Left renal pelvis (tissue), 4 donors: Measurements from ENCODE around the gene JPH2. TPM values are rescaled to one million over a fixed set of nuclear protein-coding genes. Genes with fewer than 3 reads are reported as not detected.
"Not testable (repeated sequence)": the region's sequence is repeated elsewhere in the genome, so short reads cannot be mapped to it uniquely, and the experiment has no call there.

ENCODE experiments used
- DNase-seq, 4 donors: peaks; one replicate each; pipeline ENCODE4 v3.0.0-alpha.2; 2013; ENCODE audit warnings: low read depth in 4 of 4, low spot score in 3 of 4
- polyA plus RNA-seq, 4 donors: library from polyadenylated mRNA; unstranded; fragments of 120-200 nt; gene quantifications; one replicate each; pipeline ENCODE4 v1.2.1, GENCODE V29; 2013; ENCODE audit not compliant: insufficient read length in 4 of 4

The JPH2 gene
- polyA plus RNA-seq, 4 donors = 0.98 to 1.8 (median 1.3) TPM

DNA sequence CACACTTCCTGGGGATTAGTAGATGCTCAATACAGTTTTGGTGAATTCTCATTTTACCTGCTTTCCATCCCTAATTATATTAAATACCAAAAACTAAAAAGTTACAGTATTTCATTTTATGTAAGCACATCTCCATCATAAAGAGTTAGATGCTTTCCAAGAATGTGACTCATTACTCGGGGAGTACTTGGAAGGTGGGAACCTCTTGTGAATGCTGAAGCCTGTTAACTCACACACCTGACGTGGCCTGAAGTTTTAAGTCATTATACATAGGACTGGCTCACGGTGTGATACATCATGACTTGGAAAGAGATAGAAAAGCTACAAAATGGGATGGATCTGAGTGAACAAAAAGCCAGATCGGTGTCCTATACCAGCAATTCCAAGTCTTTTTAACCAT lies 25.8 kb upstream of the JPH2 start:
- no peak for DNase-seq

DNA sequence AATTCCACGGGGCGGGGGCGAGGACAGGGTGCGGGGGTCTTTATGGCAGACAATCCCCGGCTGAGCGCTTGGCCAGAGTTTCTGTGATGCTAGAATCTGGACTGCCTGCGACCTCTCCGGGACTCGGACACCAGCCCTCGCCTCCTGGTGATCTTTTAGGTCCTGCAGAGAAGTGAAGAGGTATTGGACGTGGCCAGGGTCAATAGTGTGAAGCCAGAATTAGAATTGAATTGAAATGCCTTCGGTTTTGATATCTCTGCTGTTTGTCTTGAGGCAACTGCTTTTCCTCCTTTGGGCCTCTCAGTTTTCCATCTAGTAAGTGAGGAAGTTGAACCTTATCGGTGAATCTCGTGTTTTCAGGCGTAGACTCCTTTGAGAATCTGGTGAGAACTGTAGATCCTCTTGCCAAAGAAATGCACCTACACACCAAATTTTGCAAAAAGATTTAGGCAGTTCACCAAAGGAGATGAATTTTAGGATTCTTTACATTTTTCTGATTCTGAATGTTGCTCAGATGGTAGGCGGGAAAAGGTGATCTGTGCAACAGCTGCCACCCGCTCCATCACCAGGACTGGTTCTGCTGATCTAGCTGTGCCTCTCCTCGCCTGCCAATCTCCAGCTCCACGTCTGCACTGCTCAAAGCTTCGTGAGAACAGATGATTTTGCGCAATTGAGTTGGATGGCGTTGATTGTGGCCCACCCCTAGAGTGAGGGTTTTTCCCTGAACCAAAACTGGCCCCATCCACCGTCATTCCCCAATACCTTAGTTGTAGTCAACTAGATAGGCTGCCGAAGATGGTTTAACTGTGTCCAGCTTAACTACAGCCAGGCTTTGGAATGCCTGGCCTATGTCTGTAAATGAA lies 24.4 kb upstream of the JPH2 start:
- DNase-seq = no peak

DNA sequence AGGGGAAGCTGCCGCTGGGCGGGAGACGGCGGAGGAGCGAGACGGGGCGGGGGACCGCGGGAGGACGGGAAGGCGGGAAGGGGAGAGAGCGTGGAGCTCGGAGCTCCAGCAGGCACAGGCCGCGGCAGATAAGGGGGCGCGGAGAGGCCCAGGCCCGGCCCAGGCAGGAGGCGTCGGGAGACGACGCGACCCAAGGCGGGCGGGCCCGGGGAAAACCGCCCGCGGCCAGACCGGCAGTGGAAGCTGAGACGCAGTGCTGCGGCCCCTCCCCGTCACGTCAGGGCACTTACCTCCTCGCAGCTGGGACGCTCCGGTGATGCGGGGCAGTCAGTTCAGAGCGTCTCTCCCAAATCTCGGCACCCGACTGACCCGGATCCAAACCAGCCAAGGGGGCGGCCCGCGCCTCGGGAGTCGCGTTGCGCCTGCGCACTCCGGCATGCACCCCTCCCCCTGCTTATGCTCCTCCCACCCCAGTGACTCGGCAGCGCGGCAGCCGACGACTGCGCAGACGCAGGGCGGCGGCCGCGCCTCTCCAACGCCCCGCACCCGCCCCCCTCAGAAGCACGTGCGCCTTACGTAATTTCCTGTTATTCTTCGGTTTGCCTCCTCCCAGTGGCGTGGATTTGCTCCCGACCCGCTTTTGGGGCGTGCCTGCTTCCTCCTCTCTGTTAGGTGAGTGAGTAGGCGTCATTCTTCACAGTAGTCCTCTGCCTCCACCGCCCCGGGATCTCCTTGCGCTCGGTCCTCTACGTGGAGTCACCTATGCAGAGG lies 23.6 kb upstream of the JPH2 start, which contains the start of gene OSER1:
TSS of gene OSER1 (minus strand) at position 366 of the 771 bp plus-strand sequence. CDS start 3,814 bp downstream, outside the sequence.
- peak; percentile 86 to 94 (median 94) for DNase-seq

DNA sequence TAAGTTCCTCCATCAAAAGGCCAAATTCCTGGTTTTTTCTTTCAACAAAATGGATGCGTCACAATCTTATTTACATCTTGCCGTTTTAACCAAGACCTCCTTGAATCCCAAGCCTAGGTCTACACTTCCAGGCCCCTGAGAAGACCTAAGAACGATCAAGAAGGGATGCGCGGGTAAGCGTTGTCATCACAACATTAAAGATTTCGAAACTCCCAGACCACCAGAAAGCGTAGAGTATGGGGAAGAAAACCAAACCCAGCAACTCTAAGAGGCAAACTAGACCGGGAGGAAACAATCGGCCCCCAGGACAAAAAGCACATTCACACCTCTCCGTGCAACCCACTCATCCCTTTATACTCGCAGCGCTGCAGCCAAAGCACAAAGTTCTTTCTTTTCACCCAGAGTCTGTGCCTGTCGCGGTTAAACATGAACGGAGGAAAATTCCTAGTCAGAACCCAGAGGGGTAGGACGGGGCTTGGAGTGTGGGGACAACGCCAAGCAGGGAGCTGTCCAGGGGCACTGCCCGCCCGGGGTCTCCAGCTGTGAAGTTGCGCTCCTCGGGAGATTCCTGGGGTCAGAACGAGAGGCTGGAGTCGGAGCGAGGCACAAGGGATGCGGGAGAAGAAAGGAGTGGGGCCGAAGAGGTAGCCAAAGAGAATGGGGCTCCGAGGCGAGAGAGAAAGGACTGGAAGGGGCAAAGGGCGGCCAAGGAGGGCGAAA lies 22.9 kb upstream of the JPH2 start:
- no peak for DNase-seq

DNA sequence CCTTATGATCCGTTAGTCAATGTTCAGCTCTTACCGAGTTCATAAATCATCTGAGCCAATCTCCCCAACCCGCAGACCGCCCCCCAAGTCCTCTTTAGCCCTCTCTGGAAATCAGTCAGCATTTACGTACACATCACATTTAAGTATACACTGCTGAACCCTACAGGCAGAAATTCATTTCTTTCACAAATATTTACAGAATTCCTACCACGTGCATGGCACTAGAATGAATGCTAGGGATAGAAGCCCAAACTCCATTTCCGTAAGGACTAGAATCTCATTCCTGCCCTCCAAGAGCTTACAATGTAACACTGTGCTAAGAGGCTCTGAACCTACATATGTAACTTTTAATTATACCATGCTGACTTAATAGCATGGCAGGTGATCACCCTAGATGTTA lies 21.8 kb upstream of the JPH2 start:
- DNase-seq = no peak

DNA sequence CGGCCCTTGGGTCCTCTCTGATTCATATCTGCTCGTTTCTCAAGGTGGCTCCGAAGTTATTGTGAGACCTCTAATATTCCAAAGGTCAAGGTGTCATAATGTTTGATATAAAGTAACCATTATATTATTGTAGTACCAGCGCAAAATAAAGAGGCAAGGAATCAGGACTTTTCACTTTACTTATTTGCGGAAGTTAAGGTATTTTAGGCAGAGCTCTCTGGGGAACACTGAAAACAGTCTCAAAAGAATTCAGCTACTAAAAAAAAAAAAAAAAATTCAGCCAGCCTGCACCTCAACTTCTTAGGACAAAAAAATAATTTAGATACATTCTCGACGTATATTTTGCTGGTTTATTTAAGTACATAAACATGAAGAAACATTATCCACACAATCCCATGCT lies 21.2 kb upstream of the JPH2 start:
- DNase-seq = no peak

DNA sequence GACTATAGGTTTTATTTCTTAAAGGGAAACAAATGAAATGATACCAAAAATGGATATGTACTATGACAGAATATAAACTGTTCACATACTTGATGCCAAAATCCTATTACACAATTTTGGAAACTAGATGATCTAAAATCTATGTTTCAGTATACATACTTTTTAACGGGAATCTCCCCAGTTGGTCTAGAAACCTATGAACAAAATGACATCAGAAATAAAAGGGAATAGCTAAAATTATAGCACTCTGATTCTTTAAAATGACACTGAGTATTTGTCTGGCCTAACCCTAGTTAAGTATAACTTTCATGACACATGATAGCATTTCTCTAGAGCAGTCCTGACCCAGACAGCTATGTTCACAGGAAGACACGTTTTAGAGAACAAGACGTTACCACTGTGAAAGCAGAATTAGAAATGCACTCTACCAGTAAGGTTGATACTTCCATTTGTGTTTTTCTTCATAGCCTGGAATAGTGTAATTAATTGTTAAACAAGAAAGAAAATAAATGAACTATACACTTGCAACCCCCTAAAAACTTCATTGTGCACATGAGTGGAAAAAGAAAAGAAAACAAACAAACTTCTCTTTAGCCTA lies 20.2 kb upstream of the JPH2 start:
- no peak for DNase-seq

DNA sequence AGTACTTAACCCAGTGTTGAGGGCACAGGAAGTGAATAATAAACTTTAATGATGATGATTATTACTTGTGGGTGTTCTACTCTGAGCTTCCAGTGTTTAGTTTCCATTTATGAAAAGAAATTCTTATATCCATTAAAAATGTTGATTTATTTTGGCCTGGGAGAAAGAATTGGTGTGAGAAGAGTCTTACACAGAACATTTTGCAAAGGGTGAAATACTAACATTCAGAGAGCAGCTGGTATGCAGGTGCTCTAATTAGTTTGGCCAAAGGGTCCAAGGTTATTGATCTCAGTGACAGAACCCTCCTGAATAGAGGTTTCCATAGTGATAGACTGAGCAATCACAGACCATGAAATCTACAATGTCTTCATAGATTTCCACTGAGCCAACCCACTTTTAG lies 19.1 kb upstream of the JPH2 start:
- no peak for DNase-seq

DNA sequence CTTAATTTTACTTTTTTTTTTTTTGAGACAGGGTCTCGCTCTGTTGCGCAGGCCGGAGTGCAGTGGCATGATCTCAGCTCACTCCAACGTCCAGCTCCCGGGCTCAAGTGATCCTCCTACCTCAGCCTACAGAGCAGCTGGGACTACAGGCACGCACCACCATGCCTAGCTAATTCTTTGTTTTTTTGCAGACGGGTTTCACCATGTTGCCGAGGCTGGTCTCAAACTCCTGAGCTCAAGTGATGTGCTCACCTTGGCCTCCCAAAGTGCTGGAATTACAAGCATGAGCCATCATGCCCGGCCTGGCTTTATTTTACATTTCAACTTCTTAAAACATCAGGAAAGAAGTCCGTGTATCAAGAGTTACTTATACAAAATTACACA lies 17.8 kb upstream of the JPH2 start:
- DNase-seq = no peak

DNA sequence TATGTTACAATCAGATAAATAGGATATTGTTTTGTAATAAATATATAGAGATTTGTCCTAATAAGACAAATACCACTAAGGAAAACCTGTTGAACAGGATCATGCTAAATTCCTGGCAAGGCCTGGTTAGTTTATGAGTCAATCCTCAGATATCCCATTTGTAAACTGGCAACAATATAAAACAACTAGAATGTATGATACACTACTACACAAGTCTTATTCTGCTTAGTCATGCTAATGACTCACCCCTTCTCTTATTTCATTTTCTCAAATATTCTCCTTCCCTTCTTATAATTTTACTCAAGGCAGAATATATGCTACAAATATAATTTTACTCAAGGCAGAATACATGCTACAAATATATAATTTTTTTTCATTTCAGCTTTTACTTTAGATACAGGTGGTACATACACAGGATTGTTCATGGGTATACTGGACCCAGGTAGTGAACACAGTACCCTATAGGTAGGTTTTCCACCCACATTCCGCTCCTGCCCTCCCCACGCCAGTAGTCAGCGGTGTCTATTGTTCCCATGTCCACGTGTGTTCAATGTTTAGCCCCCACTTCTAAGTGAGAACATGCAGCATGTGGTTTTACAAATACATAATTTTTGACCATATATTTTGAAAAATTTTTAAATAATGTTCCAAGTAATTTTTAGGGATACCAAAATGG lies 17.3 kb upstream of the JPH2 start:
- no peak for DNase-seq

DNA sequence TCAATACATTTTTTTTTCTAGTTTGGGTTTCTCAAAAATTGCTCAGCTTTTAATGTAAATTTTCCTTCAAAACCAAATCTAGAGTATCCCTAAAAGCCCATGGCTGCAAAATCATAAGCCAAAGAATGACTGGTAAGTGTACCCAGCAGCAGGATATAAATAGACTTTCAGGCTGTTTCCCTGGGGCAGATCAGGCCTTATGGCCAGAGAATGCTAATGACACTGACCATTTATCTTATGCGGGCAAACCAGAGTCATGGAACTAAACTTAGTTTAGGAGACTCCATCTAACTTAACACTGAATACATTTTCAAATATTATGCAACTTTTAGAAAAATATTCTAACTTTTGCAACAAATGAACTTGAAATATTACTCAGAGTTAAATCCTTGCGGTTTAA lies 16.2 kb upstream of the JPH2 start:
- DNase-seq = no peak

DNA sequence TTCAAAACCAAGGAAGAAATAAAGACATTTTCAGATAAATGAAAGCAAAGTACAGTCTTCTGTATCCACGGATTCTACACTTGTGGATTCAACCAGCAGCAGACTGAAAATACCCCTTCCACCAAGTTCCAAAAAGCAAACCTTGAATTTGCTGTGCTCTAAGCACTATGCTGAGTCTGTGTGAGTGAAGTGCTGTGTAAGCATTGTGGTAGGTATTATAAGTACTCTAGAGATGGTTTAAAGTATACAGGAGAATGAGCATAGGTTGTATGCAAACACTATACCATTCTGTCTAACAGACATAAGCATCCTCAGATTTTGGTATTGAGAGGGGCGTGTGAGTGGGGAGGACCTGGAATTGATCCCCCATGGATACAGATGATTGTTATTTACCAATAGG lies 14.0 kb upstream of the JPH2 start:
- DNase-seq = no peak

DNA sequence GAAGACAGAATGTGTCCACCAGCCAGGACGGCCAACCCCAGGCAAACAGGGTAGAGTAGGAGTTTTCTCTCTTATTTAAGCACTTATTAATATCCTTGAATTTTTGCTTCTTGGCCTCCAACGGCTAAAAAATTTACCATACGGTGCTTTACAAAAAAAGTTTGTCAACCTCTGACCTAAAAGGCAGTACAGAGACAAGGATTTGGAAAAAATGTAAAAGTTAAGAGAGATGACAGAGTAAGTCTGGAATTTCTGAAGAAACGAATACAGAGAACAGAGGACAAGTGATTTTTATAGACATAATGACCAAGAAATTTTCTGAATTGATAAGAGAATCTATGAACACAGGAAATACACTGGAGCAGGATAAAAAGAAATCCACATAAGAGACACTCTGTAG lies 13.4 kb upstream of the JPH2 start:
- DNase-seq = no peak

DNA sequence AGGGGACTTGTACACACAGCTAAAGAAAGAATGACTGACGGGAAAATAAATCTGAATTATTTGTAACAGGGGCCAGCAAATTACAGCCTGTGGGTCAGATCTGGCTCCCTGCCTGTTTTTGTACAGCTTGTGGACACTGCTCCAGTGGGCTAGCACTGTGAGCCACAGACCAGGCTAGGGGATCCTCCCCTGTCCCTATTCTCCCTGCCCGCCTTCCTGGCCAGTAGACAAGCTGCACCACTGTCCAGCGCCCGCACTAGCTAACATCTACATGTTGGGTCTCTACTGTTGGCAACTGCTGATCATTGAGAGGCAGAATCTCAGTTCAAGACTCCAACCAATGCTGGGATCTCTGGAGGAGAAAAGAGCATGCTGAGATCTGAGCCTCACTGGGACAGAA lies 12.9 kb upstream of the JPH2 start:
- no peak for DNase-seq

DNA sequence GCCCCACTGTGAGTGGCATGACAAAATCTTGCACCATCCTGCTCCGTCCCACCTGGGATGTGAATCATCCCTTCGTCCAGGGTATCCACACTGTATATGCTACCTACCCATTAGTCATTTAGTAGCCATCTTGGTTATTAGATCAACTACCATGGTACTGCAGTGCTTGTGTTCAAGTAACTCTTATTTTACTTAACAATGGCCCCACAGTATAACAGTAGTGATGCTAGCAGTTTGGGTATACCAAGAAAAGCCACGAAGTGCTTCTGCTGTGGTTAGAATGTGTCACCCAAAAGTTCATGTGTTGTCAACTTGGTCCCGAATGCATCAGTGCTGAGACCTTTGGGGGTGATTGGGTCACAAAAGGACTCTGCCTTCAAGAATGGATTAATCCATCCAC lies 11.9 kb upstream of the JPH2 start:
- DNase-seq = no peak

DNA sequence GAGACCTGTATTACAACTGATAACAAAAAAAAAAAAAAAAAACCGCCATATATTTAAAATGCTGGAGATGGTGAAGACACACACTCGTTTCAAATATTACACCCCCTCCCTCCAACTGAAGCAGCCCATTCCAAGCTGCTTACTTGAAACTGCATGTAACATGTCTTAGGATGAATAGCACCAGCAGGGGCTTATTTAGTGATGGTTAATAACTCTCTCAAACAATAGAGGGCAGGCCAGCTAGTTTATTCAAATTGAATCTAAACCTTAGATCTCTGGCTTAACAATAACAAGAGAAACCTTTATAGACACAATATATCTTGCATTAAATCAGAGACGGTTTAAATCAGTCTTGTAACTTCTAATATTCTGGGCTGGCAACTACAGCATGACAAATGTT lies 9.3 kb upstream of the JPH2 start:
- no peak for DNase-seq

DNA sequence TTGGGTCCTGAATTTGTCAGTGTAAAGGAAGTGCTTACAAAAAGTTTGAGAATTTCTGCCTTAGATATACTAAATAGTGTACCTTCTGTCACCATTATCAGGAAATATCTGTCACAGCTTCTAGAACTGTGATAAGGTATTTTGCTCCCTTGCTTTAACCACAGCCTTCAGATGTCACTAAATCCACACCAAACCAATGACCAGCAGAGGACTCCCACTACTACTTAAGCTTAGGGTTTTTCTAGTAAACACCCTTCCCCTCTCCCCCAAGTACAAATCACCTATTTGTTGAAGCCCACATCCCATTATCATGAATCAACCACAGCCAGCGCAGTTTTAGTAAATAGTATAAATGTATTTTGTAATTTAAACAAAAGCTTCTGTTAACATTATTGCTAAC lies 8.6 kb upstream of the JPH2 start:
- DNase-seq = no peak

DNA sequence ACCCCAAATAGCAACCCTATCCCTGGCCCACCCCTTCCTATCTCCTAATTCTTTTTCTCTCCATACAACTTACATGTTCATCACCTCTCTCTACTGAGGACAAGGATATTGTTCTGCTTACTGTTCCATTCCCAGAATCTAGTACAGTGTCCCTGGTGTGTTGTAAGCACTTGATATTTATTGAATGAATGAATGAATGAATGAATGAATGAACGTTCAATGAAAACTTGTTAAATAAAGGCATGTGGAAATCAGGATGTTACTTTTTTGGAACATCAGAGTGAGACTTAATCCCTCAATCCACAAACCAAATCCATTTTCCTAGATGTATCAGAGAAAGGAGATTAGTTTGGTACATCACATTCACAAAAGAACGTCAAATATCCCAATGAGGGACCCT lies 6.8 kb upstream of the JPH2 start:
- no peak for DNase-seq

DNA sequence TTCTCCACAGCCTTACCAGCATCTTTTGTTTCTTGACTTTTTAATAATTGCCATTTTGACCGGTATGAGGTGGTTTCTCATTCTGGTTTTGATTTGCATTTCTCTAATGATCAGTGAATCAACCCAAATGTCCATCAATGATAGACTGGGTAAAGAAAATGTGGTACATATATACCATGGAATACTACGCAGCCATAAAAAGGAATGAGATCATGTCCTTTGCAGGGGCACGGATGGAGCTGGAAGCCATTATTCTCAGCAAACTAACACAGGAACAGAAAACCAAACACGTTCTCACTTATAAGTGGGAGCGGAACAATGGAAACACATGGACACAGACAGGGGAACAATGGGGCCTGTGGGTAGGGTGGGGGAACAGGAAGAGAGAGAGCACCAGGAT lies 4.7 kb upstream of the JPH2 start:
- DNase-seq = not testable (repeated sequence)

DNA sequence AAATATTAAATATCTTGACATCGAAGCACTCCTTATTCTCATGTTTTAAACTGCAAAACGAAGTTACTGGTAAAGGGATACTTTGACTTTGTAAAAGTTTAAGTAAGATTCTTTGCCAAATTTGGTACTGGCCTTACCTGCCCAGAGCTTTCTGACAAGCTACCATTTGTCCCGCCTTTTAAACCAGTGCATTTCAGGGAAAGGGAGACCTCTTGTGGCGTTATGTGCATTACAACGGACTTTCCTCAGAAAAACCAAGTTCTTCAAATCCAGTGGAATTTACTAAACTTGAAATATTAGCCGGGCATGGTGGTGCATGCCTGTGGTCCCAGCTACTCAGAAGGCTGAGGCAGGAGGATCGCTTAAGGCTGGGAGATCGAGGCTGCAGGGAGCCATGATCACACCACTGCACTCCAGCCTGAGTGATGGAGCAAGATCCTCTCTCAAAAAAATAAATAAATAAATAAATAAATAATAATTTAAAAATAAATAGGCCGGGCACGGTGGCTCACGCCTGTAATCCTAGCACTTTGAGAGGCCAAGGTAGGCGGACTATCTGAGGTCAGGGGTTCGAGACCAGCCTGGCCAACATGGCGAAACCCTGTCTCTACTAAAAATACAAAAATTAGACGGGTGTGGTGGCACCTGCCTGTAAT lies 3.3 kb upstream of the JPH2 start:
- not testable (repeated sequence) for DNase-seq
